ENCODE data around the gene DCLRE1B. TPM values are rescaled to one million over a fixed set of nuclear protein-coding genes. Genes with fewer than 3 reads are reported as not detected.

DCLRE1B gene
- total and polyA plus RNA-seq, 9 of the 15 experiments (the other 6 are each of a cell fraction or from before 2014, with no cell fraction given) = 10.6 to 28.8 (median 17.2) TPM

- in situ Hi-C loops (cut with MboI) (no loop called here), intact Hi-C loops (cut with micrococcal nuclease) (no loop called here)
- WGBS (ENCODE audit: insufficient coverage, low coverage, missing lambda C conversion rate) = 49% methylated on average over 2 of the region's 2 CpGs
- Histone ChIP-seq H3K4me1 (replicated peaks in 1 of 2; ENCODE audit: control insufficient read depth in 2 of 2, insufficient read depth in 2 of 2, low read length in 2 of 2) (no peaks in the 10 kb centered on the region; a peak in 1 of 5 replicates), H3K36me3 (ENCODE audit: control insufficient read depth, insufficient read depth, low read length) (no peaks in the 10 kb centered on the region), H3K4me3 (no peak overlapping the region), H3K9ac (ENCODE audit: insufficient read depth in 1 of 2, low read depth in 2 of 2, low read length in 2 of 2) (no peak overlapping the region), H2AFZ (ENCODE audit: low read depth, low read length) (peak overlapping the region; percentile 75), H4K20me1 (replicated peaks; ENCODE audit: control insufficient read depth, insufficient read depth, low read length) (no peaks in the 10 kb centered on the region), H3K9me1 (ENCODE audit: control insufficient read depth, insufficient read depth, low read length) (no peaks in the 10 kb centered on the region), H3K27me3 (ENCODE audit: control insufficient read depth in 2 of 2, insufficient read depth in 2 of 2, low read length in 2 of 2) (no peaks in the 10 kb centered on the region), H3K27ac (ENCODE audit: extremely low read depth, low read depth, low read length) (no peak overlapping the region), H3K9me3 (replicated peaks; ENCODE audit: control insufficient read depth, insufficient read depth, low read depth, low read length) (no peaks in the 10 kb centered on the region; the same call in 1 of the 2 replicates), H3K4me2 (ENCODE audit: insufficient read depth, low read length) (no peak overlapping the region), H3K79me2 (ENCODE audit: control insufficient read depth, insufficient read depth, low read length) (no peaks in the 10 kb centered on the region)
- no TSS peak for BruUV-seq (replicated peaks)
- no peak for TF ChIP-seq CHD2 (IDR thresholded peaks at IDR 0.05; ENCODE audit: low read depth, low read length)
- TF ChIP-seq ZNF589 (CRISPR knock-in tag; IDR thresholded peaks at IDR 0.05; ENCODE audit: low read depth) = no peak
- TF ChIP-seq PRMT5 (CRISPR knock-in tag; IDR thresholded peaks at IDR 0.05) = no peak
- no peak for TF ChIP-seq PTRF (tag; IDR thresholded peaks at IDR 0.05)
- no peak for TF ChIP-seq ZNF76 (CRISPR knock-in tag; IDR thresholded peaks at IDR 0.05; ENCODE audit: borderline replicate concordance)
- no peak for TF ChIP-seq XRCC4 (IDR thresholded peaks at IDR 0.05; ENCODE audit: extremely low read depth, insufficient read depth, insufficient read length)
- TF ChIP-seq, protein P1, sequence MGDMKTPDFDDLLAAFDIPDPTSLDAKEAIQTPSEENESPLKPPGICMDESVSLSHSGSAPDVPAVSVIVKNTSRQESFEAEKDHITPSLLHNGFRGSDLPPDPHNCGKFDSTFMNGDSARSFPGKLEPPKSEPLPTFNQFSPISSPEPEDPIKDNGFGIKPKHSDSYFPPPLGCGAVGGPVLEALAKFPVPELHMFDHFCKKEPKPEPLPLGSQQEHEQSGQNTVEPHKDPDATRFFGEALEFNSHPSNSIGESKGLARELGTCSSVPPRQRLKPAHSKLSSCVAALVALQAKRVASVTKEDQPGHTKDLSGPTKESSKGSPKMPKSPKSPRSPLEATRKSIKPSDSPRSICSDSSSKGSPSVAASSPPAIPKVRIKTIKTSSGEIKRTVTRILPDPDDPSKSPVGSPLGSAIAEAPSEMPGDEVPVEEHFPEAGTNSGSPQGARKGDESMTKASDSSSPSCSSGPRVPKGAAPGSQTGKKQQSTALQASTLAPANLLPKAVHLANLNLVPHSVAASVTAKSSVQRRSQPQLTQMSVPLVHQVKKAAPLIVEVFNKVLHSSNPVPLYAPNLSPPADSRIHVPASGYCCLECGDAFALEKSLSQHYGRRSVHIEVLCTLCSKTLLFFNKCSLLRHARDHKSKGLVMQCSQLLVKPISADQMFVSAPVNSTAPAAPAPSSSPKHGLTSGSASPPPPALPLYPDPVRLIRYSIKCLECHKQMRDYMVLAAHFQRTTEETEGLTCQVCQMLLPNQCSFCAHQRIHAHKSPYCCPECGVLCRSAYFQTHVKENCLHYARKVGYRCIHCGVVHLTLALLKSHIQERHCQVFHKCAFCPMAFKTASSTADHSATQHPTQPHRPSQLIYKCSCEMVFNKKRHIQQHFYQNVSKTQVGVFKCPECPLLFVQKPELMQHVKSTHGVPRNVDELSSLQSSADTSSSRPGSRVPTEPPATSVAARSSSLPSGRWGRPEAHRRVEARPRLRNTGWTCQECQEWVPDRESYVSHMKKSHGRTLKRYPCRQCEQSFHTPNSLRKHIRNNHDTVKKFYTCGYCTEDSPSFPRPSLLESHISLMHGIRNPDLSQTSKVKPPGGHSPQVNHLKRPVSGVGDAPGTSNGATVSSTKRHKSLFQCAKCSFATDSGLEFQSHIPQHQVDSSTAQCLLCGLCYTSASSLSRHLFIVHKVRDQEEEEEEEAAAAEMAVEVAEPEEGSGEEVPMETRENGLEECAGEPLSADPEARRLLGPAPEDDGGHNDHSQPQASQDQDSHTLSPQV (IDR thresholded peaks at IDR 0.05) = no peak
- no peak for TF ChIP-seq ZC3H11A (IDR thresholded peaks at IDR 0.05; ENCODE audit: low read depth, low read length)
- TF ChIP-seq POLR2H (tag; IDR thresholded peaks at IDR 0.05; ENCODE audit: low read depth) = no peak
- TF ChIP-seq HDAC6 (IDR thresholded peaks at IDR 0.05; ENCODE audit: low read depth, low read length) = no peak
- TF ChIP-seq ARHGAP35 (IDR thresholded peaks at IDR 0.05; ENCODE audit: partially characterized antibody) = no peak
- TF ChIP-seq ZNF239 (CRISPR knock-in tag; IDR thresholded peaks at IDR 0.05) = no peak
- TF ChIP-seq ZNF354B (CRISPR knock-in tag; IDR thresholded peaks at IDR 0.05) = no peak
- TF ChIP-seq, protein P2, sequence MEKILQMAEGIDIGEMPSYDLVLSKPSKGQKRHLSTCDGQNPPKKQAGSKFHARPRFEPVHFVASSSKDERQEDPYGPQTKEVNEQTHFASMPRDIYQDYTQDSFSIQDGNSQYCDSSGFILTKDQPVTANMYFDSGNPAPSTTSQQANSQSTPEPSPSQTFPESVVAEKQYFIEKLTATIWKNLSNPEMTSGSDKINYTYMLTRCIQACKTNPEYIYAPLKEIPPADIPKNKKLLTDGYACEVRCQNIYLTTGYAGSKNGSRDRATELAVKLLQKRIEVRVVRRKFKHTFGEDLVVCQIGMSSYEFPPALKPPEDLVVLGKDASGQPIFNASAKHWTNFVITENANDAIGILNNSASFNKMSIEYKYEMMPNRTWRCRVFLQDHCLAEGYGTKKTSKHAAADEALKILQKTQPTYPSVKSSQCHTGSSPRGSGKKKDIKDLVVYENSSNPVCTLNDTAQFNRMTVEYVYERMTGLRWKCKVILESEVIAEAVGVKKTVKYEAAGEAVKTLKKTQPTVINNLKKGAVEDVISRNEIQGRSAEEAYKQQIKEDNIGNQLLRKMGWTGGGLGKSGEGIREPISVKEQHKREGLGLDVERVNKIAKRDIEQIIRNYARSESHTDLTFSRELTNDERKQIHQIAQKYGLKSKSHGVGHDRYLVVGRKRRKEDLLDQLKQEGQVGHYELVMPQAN (IDR thresholded peaks at IDR 0.05; ENCODE audit: borderline replicate concordance) = no peak
- TF ChIP-seq SIN3B (IDR thresholded peaks at IDR 0.05; ENCODE audit: low read depth) = no peak
- FAIRE-seq (no peak), ATAC-seq (no peak; the same call in none of the 3 replicates), DNase-seq (ENCODE audit: extremely low read depth in 1 of 4, low spot score in 3 of 4) (no peak)
- ChIA-PET POLR2A (interaction anchor here (1.0 to 1.7 kb wide), 4 partner anchors 9 to 12 kb away, joined by 3 to 6 read pairs (median 5); no protein-coding TSS in a partner anchor), CTCF (ENCODE audit: low intra/inter-chr PET ratio) (no interaction called here)
Observed at GRCh38 chr1:113881661-113882060, 23.5 kb upstream of the DCLRE1B start.

Measured in K562 (cell line).